ENCODE measurements around the gene NOP16. TPM values are rescaled to one million over a fixed set of nuclear protein-coding genes. Genes with fewer than 3 reads are reported as not detected.

Gene NOP16
- total RNA-seq, result 10 to 100 TPM; 44.8 to 68.3 TPM

GRCh38 chr5:176388444-176389134 is at the start of gene NOP16, which contains the start of gene HIGD2A:
NOP16 (minus strand) TSS chr5:176388598; CDS start chr5:176388539, 59 bp downstream.
HIGD2A (plus strand) TSS chr5:176388751; CDS start chr5:176388820, 69 bp downstream.
- H3K27me3 Mint-ChIP-seq, result no peaks in the 10 kb centered on the region
- ATAC-seq (peak; percentile 92), DNase-seq (peak; percentile 100)
- CTCF ChIA-PET, result interaction anchor here (0.6 to 2.2 kb wide), 8 partner anchors 27 to 593 kb away, joined by 3 to 9 read pairs (median 4); partner anchors contain the start of genes CLTB, FAF2, KIAA1191 and RNF44
- H3K4me3 Mint-ChIP-seq, result peak within 1 kb of the TSS; percentile 93
- peaks cover 36% of the 10 kb centered on the region for H3K4me1 Mint-ChIP-seq
- no peaks in the 10 kb centered on the region for H3K9me3 Mint-ChIP-seq (ENCODE audit: low read depth)
- peak within 1 kb of the TSS; percentile 99 for H3K27ac Mint-ChIP-seq
- peaks cover 42% of the 10 kb centered on the region for H3K36me3 Mint-ChIP-seq

GRCh38 chr5:176436656-176437055 is 48.3 kb upstream of the NOP16 start:
- peak overlapping the region; percentile 65 for H3K27ac Mint-ChIP-seq
- H3K4me1 Mint-ChIP-seq, result peaks cover 11% of the 10 kb centered on the region
- CTCF ChIA-PET, result interaction anchor here (0.6 to 1.5 kb wide), 4 partner anchors 11 to 32 kb away, joined by 3 to 7 read pairs (median 4); partner anchors contain the start of gene CLTB
- peaks cover 5% of the 10 kb centered on the region for H3K27me3 Mint-ChIP-seq
- ATAC-seq (peak; percentile 79), DNase-seq (no peak)
- peak overlapping the region; percentile 65 for H3K4me3 Mint-ChIP-seq
- peaks cover 1% of the 10 kb centered on the region for H3K36me3 Mint-ChIP-seq
- H3K9me3 Mint-ChIP-seq (ENCODE audit: low read depth), result no peaks in the 10 kb centered on the region

- Mint-ChIP-seq H3K4me1 (peaks cover 16% of the 10 kb centered on the region), H3K36me3 (peaks cover 1% of the 10 kb centered on the region), H3K27me3 (peaks cover 5% of the 10 kb centered on the region), H3K9me3 (ENCODE audit: low read depth) (no peaks in the 10 kb centered on the region), H3K27ac (no peak overlapping the region), H3K4me3 (no peak overlapping the region)
- DNase-seq (no peak), ATAC-seq (no peak)
- CTCF ChIA-PET, result interaction anchor here (2.7 kb wide), 1 partner anchor 15 kb away, joined by 15 read pairs; the partner anchor contains the start of gene FAF2
Measured at GRCh38 chr5:176432707-176433106, 44.3 kb upstream of the NOP16 start.

GRCh38 chr5:176429972-176430371 is 41.6 kb upstream of the NOP16 start:
- DNase-seq (no peak), ATAC-seq (peak; percentile 30)
- Mint-ChIP-seq H3K9me3 (ENCODE audit: low read depth) (no peaks in the 10 kb centered on the region), H3K36me3 (peaks cover 3% of the 10 kb centered on the region), H3K27me3 (peaks cover 2% of the 10 kb centered on the region), H3K4me3 (no peak overlapping the region), H3K4me1 (peaks cover 6% of the 10 kb centered on the region), H3K27ac (peak overlapping the region; percentile 54)
- CTCF ChIA-PET, result interaction anchor here (1.2 to 2.7 kb wide), 4 partner anchors 9 to 41 kb away, joined by 3 to 15 read pairs (median 4); partner anchors contain the start of genes CLTB and FAF2

- Mint-ChIP-seq H3K4me1 (peaks cover 6% of the 10 kb centered on the region), H3K27ac (no peak overlapping the region), H3K4me3 (no peak overlapping the region), H3K9me3 (ENCODE audit: low read depth) (no peaks in the 10 kb centered on the region), H3K27me3 (peaks cover 2% of the 10 kb centered on the region), H3K36me3 (peaks cover 3% of the 10 kb centered on the region)
- DNase-seq (no peak), ATAC-seq (no peak)
- CTCF ChIA-PET, result interaction anchor here (1.3 kb wide), 1 partner anchor 115 kb away, joined by 4 read pairs; no protein-coding TSS in a partner anchor
Measured at GRCh38 chr5:176427971-176428370, 39.6 kb upstream of the NOP16 start.

- Mint-ChIP-seq H3K27me3 (peaks cover 8% of the 10 kb centered on the region), H3K4me1 (peaks cover 6% of the 10 kb centered on the region), H3K36me3 (peaks cover 3% of the 10 kb centered on the region), H3K4me3 (no peak overlapping the region), H3K27ac (no peak overlapping the region), H3K9me3 (ENCODE audit: low read depth) (no peaks in the 10 kb centered on the region)
- DNase-seq (no peak), ATAC-seq (no peak)
- CTCF ChIA-PET, result interaction anchor here (1.2 to 1.7 kb wide), 2 partner anchors 10 to 21 kb away, joined by 4 to 7 read pairs; partner anchors contain the start of genes CLTB and FAF2
Measured at GRCh38 chr5:176426876-176427275, 38.5 kb upstream of the NOP16 start.

GRCh38 chr5:176425791-176426190 is 37.4 kb upstream of the NOP16 start:
- CTCF ChIA-PET, result interaction anchor here (1.7 kb wide), 1 partner anchor 9 kb away, joined by 7 read pairs; the partner anchor contains the start of gene CLTB
- no peak for DNase-seq

GRCh38 chr5:176425138-176425537 is 36.7 kb upstream of the NOP16 start:
- CTCF ChIA-PET, result no interaction called here
- peaks cover 21% of the 10 kb centered on the region for H3K27me3 Mint-ChIP-seq
- H3K36me3 Mint-ChIP-seq, result peaks cover 3% of the 10 kb centered on the region
- H3K27ac Mint-ChIP-seq, result no peak overlapping the region
- H3K9me3 Mint-ChIP-seq (ENCODE audit: low read depth), result no peaks in the 10 kb centered on the region
- DNase-seq, result no peak
- H3K4me1 Mint-ChIP-seq, result no peaks in the 10 kb centered on the region
- H3K4me3 Mint-ChIP-seq, result no peak overlapping the region
- no peak for ATAC-seq

More at GRCh38 chr5:176425791-176426190, 37.4 kb upstream of the NOP16 start:
- Mint-ChIP-seq H3K4me1 (peaks cover 6% of the 10 kb centered on the region), H3K36me3 (peaks cover 3% of the 10 kb centered on the region), H3K4me3 (no peak overlapping the region), H3K27ac (no peak overlapping the region), H3K9me3 (ENCODE audit: low read depth) (no peaks in the 10 kb centered on the region), H3K27me3 (peaks cover 16% of the 10 kb centered on the region)
- no peak for ATAC-seq

- CTCF ChIA-PET, result interaction anchor here (1.5 kb wide), 1 partner anchor 23 kb away, joined by 6 read pairs; no protein-coding TSS in a partner anchor
- peaks cover 22% of the 10 kb centered on the region for H3K27me3 Mint-ChIP-seq
- H3K4me3 Mint-ChIP-seq, result no peak overlapping the region
- H3K36me3 Mint-ChIP-seq, result peaks cover 3% of the 10 kb centered on the region
- no peaks in the 10 kb centered on the region for H3K4me1 Mint-ChIP-seq
- ATAC-seq, result no peak
- H3K27ac Mint-ChIP-seq, result no peak overlapping the region
- no peak for DNase-seq
- H3K9me3 Mint-ChIP-seq (ENCODE audit: low read depth), result no peaks in the 10 kb centered on the region
Measured at GRCh38 chr5:176424181-176424580, 35.8 kb upstream of the NOP16 start.

- DNase-seq (no peak), ATAC-seq (no peak)
- CTCF ChIA-PET, result interaction anchor here (1.0 to 1.4 kb wide), 2 partner anchors 17 to 152 kb away, joined by 5 to 6 read pairs; no protein-coding TSS in a partner anchor
- Mint-ChIP-seq H3K36me3 (peaks cover 2% of the 10 kb centered on the region), H3K27ac (no peak overlapping the region), H3K27me3 (peaks cover 23% of the 10 kb centered on the region), H3K9me3 (ENCODE audit: low read depth) (no peaks in the 10 kb centered on the region), H3K4me3 (no peak overlapping the region), H3K4me1 (peaks cover 8% of the 10 kb centered on the region)
Measured at GRCh38 chr5:176420972-176421544, 32.7 kb upstream of the NOP16 start.

- CTCF ChIA-PET, result no interaction called here
- H3K36me3 Mint-ChIP-seq, result no peaks in the 10 kb centered on the region
Measured at GRCh38 chr5:176420086-176420485, 31.7 kb upstream of the NOP16 start.

GRCh38 chr5:176418251-176418650 is 29.9 kb upstream of the NOP16 start:
- ATAC-seq (no peak), DNase-seq (no peak)
- Mint-ChIP-seq H3K4me3 (no peak overlapping the region), H3K36me3 (no peaks in the 10 kb centered on the region), H3K27me3 (peaks cover 23% of the 10 kb centered on the region), H3K9me3 (ENCODE audit: low read depth) (no peaks in the 10 kb centered on the region), H3K27ac (no peak overlapping the region), H3K4me1 (peaks cover 22% of the 10 kb centered on the region)
- CTCF ChIA-PET, result interaction anchor here (0.9 to 3.5 kb wide), 10 partner anchors 19 to 200 kb away, joined by 3 to 30 read pairs (median 4); partner anchors contain the start of genes FAF2 and RNF44

More at GRCh38 chr5:176420086-176420485, 31.7 kb upstream of the NOP16 start:
- H3K9me3 Mint-ChIP-seq (ENCODE audit: low read depth), result no peaks in the 10 kb centered on the region
- ATAC-seq, result no peak
- H3K4me1 Mint-ChIP-seq, result peaks cover 14% of the 10 kb centered on the region
- no peak overlapping the region for H3K27ac Mint-ChIP-seq
- H3K27me3 Mint-ChIP-seq, result peaks cover 23% of the 10 kb centered on the region
- H3K4me3 Mint-ChIP-seq, result no peak overlapping the region
- no peak for DNase-seq

GRCh38 chr5:176416965-176417364 is 28.6 kb upstream of the NOP16 start:
- peak overlapping the region; percentile 56 for H3K4me3 Mint-ChIP-seq
- no peaks in the 10 kb centered on the region for H3K36me3 Mint-ChIP-seq
- no peak for ATAC-seq
- peaks cover 25% of the 10 kb centered on the region for H3K4me1 Mint-ChIP-seq
- peaks cover 17% of the 10 kb centered on the region for H3K27me3 Mint-ChIP-seq
- CTCF ChIA-PET, result interaction anchor here (0.6 to 3.5 kb wide), 33 partner anchors 10 to 244 kb away, joined by 3 to 30 read pairs (median 5); partner anchors contain the start of genes FAF2, HIGD2A, KIAA1191 and NOP16
- peak overlapping the region; percentile 36 for H3K27ac Mint-ChIP-seq
- H3K9me3 Mint-ChIP-seq (ENCODE audit: low read depth), result no peaks in the 10 kb centered on the region
- no peak for DNase-seq

Measured in activated CD8-positive, alpha-beta memory T cell treated with anti-CD3 and anti-CD28 coated beads, Interleukin-2, amount 10 ng/mL, durations not matched to agents 7 days and 5 days (primary cell).